ENCODE data around the gene SELENOK.
"Not testable (repeated sequence)": the region's sequence is repeated elsewhere in the genome, so short reads cannot be mapped to it uniquely, and the experiment has no call there.

DNA sequence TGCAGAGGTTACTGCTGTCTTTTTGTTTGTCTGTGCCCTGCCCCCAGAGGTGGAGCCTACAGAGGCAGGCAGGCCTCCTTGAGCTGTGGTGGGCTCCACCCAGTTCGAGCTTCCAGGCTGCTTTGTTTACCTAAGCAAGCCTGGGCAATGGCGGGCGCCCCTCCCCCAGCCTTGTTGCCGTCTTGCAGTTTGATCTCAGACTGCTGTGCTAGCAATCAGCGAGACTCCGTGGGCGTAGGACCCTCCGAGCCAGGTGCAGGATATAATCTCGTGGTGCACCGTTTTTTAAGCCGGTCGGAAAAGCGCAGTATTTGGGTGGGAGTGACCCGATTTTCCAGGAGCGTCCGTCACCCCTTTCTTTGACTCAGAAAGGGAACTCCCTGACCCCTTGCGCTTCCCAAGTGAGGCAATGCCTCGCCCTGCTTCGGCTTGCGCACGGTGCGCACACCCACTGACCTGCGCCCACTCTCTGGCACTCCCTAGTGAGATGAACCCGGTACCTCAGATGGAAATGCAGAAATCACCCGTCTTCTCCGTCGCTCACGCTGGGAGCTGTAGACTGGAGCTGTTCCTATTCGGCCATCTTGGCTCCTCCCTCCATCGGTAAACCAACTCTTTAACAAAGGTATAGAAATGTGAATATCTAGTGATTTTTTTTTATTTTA is 35.7 kb upstream of the SELENOK start:
- TF ChIP-seq, protein P1, sequence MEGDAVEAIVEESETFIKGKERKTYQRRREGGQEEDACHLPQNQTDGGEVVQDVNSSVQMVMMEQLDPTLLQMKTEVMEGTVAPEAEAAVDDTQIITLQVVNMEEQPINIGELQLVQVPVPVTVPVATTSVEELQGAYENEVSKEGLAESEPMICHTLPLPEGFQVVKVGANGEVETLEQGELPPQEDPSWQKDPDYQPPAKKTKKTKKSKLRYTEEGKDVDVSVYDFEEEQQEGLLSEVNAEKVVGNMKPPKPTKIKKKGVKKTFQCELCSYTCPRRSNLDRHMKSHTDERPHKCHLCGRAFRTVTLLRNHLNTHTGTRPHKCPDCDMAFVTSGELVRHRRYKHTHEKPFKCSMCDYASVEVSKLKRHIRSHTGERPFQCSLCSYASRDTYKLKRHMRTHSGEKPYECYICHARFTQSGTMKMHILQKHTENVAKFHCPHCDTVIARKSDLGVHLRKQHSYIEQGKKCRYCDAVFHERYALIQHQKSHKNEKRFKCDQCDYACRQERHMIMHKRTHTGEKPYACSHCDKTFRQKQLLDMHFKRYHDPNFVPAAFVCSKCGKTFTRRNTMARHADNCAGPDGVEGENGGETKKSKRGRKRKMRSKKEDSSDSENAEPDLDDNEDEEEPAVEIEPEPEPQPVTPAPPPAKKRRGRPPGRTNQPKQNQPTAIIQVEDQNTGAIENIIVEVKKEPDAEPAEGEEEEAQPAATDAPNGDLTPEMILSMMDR (IDR thresholded peaks at IDR 0.05), result not testable (repeated sequence)
- TF ChIP-seq EZH2 (IDR thresholded peaks at IDR 0.05; ENCODE audit: borderline replicate concordance, insufficient read depth, low read depth, low read length, poor library complexity, severe bottlenecking), result not testable (repeated sequence)
